ENCODE results near the gene SCN9A. TPM values are rescaled to one million over a fixed set of nuclear protein-coding genes. Genes with fewer than 3 reads are reported as not detected.

The SCN9A gene
- total and polyA plus RNA-seq, 2 donors from 2014 or later: 0.99 to 5.3 TPM

DNA sequence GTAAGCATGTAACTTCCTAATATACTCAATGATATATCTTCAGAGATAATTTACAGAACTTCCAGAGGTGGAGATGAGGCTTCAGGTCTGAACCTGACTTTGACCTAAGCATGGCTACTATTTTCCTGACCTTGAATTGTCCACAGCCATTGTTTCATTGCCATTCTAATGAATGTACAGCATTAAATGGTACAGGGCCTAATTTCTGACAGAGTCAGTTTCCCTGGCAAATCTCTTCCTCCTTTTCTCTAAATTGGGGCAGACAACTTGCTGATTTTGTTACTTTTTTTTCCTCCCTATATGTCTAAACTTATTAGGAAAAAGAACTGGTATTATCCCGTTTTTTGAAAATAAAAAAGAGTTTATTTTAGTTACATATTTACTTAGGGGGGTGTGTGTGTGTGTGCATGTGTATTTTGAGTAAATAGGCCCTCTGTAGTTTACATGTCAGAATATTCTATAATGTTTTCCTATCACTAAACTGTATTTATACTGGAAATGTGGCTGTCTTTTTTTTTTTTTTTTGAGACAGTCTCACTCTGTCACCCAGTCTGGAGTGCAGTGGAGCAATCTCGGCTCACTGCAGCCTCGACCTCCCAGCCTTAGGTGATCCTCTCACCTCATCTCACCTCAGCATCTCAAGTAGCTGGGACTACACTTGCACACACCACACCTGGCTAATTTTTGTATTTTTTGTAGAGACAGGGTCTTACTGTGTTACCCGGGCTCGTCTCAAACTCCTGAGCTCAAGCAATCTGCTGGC is 43.3 kb upstream of the SCN9A start:
- Histone ChIP-seq H3K27me3 (ENCODE audit: control insufficient read depth, insufficient read depth, low read length) (no peaks in the 10 kb centered on the region), H3K4me1 (ENCODE audit: control insufficient read depth in 2 of 3, insufficient read depth in 2 of 3, low read depth in 1 of 3, low read length in 3 of 3) (no peaks in the 10 kb centered on the region), H3K4me3 (ENCODE audit: low read length in 3 of 3) (no peak overlapping the region), H3K36me3 (ENCODE audit: control insufficient read depth in 2 of 3, insufficient read depth in 3 of 3, low read length in 3 of 3) (no peaks in the 10 kb centered on the region), H3K27ac (ENCODE audit: low read depth in 2 of 2, low read length in 2 of 2) (no peak overlapping the region), H3K9ac (ENCODE audit: low read length in 3 of 3) (no peak overlapping the region), H3K9me3 (ENCODE audit: control insufficient read depth in 2 of 3, insufficient read depth in 1 of 3, low read length in 3 of 3) (no peaks in the 10 kb centered on the region)
- FAIRE-seq (no peak), DNase-seq (no peak)
- TF ChIP-seq, protein P1, sequence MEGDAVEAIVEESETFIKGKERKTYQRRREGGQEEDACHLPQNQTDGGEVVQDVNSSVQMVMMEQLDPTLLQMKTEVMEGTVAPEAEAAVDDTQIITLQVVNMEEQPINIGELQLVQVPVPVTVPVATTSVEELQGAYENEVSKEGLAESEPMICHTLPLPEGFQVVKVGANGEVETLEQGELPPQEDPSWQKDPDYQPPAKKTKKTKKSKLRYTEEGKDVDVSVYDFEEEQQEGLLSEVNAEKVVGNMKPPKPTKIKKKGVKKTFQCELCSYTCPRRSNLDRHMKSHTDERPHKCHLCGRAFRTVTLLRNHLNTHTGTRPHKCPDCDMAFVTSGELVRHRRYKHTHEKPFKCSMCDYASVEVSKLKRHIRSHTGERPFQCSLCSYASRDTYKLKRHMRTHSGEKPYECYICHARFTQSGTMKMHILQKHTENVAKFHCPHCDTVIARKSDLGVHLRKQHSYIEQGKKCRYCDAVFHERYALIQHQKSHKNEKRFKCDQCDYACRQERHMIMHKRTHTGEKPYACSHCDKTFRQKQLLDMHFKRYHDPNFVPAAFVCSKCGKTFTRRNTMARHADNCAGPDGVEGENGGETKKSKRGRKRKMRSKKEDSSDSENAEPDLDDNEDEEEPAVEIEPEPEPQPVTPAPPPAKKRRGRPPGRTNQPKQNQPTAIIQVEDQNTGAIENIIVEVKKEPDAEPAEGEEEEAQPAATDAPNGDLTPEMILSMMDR (IDR thresholded peaks at IDR 0.05; ENCODE audit: borderline replicate concordance, extremely low read depth, insufficient read depth): no peak
- intact Hi-C loops (cut with DNase I): no loop called here

DNA sequence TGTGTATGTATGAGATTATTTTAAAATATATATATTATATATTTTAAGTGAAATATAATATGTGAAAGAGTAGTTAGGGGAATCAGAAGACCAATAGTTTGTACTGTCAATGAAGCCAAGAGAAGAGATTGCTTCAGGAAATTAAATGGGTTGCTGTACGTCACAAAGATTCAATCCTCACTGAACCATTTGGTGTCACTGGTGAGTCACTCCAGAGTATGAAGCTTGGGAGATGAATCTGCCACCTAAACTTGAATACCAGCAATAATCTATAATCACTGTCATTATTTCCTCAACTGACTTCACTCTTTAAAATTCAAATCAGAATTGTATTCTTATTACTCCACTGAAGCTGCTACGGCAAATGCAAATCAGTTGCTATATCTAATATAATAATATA is 41.9 kb upstream of the SCN9A start:
- TF ChIP-seq, protein P1 (IDR thresholded peaks at IDR 0.05; ENCODE audit: borderline replicate concordance, extremely low read depth, insufficient read depth): no peak
- Histone ChIP-seq H3K9ac (ENCODE audit: low read length in 3 of 3) (no peak overlapping the region), H3K27me3 (ENCODE audit: control insufficient read depth, insufficient read depth, low read length) (no peaks in the 10 kb centered on the region), H3K36me3 (ENCODE audit: control insufficient read depth in 2 of 3, insufficient read depth in 3 of 3, low read length in 3 of 3) (no peaks in the 10 kb centered on the region), H3K4me3 (ENCODE audit: low read length in 3 of 3) (no peak overlapping the region), H3K4me1 (ENCODE audit: control insufficient read depth in 2 of 3, insufficient read depth in 2 of 3, low read depth in 1 of 3, low read length in 3 of 3) (no peaks in the 10 kb centered on the region), H3K9me3 (ENCODE audit: control insufficient read depth in 2 of 3, insufficient read depth in 1 of 3, low read length in 3 of 3) (no peaks in the 10 kb centered on the region), H3K27ac (ENCODE audit: low read depth in 2 of 2, low read length in 2 of 2) (no peak overlapping the region)
- no peak for FAIRE-seq
- intact Hi-C loops (cut with DNase I): no loop called here
- DNase-seq: peak in 2 of 5 donors; percentile 28 to 49

DNA sequence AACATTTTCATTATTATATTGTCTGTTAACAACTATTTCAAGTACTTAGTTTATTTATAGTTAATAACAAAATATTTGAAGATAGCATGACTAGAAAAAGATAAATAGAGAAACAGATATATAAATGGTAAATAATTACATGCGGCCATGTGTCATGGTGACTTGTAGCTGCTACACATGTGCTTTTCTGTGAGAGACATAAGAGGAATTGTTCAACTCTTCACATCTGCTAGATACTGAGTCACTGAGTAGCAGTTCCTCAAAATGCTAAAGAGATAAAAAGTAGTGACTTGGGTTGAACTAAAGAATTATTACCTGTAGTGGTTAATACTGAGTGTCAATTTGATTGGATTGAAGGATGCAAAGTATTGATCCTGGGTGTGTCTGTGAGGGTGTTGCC is 37.5 kb upstream of the SCN9A start:
- intact Hi-C loops (cut with DNase I): no loop called here
- no peaks in the 10 kb centered on the region for H3K36me3 ChIP-seq (ENCODE audit: control insufficient read depth in 2 of 3, insufficient read depth in 3 of 3, low read length in 3 of 3)

More for the DNA sequence above, 37.5 kb upstream of the SCN9A start:
- Histone ChIP-seq H3K4me3 (ENCODE audit: low read length in 3 of 3) (no peak overlapping the region), H3K9ac (ENCODE audit: low read length in 3 of 3) (no peak overlapping the region), H3K27ac (ENCODE audit: low read depth in 2 of 2, low read length in 2 of 2) (no peak overlapping the region), H3K27me3 (ENCODE audit: control insufficient read depth, insufficient read depth, low read length) (no peaks in the 10 kb centered on the region), H3K4me1 (ENCODE audit: control insufficient read depth in 2 of 3, insufficient read depth in 2 of 3, low read depth in 1 of 3, low read length in 3 of 3) (no peaks in the 10 kb centered on the region), H3K9me3 (ENCODE audit: control insufficient read depth in 2 of 3, insufficient read depth in 1 of 3, low read length in 3 of 3) (no peaks in the 10 kb centered on the region)
- DNase-seq (no peak), FAIRE-seq (no peak)
- TF ChIP-seq, protein P1 (IDR thresholded peaks at IDR 0.05; ENCODE audit: borderline replicate concordance, extremely low read depth, insufficient read depth): no peak
